ENCODE data around the gene SRSF3.
A peak's percentile ranks its signal among the peaks of the same experiment; 100 is the strongest.

Gene SRSF3

GRCh38 chr6:36618366-36619355, 24.5 kb downstream of the SRSF3 start:
- peaks cover under 1% of the 10 kb centered on the region for H3K36me3 ChIP-seq (ENCODE audit: insufficient read depth, low read length)
- H3K27me3 ChIP-seq (ENCODE audit: control insufficient read depth in 1 of 2, insufficient read depth in 2 of 2, low read length in 2 of 2) = no peaks in the 10 kb centered on the region
- H3K9ac ChIP-seq (ENCODE audit: low read length) = no peak overlapping the region
- H3K4me1 ChIP-seq (ENCODE audit: insufficient read depth, low read length) = peaks cover 21% of the 10 kb centered on the region
- no peak overlapping the region for H3K27ac ChIP-seq (ENCODE audit: low read depth, low read length)
- no peak overlapping the region for H3K4me3 ChIP-seq (ENCODE audit: low read depth in 1 of 2, low read length in 2 of 2)
- no peaks in the 10 kb centered on the region for H3K9me3 ChIP-seq (ENCODE audit: low read length)

- no peak overlapping the region for H3K9ac ChIP-seq (ENCODE audit: low read length)
- H3K27ac ChIP-seq (ENCODE audit: low read depth, low read length) = no peak overlapping the region
- H3K36me3 ChIP-seq (ENCODE audit: insufficient read depth, low read length) = no peaks in the 10 kb centered on the region
- H3K9me3 ChIP-seq (ENCODE audit: low read length) = no peaks in the 10 kb centered on the region
- H3K4me1 ChIP-seq (ENCODE audit: insufficient read depth, low read length) = peaks cover 23% of the 10 kb centered on the region
- H3K27me3 ChIP-seq (ENCODE audit: control insufficient read depth in 1 of 2, insufficient read depth in 2 of 2, low read length in 2 of 2) = no peaks in the 10 kb centered on the region
- H3K4me3 ChIP-seq (ENCODE audit: low read depth in 1 of 2, low read length in 2 of 2) = no peak overlapping the region
Observed at GRCh38 chr6:36621371-36621855, 27.3 kb downstream of the SRSF3 start.

- H3K9me3 ChIP-seq (ENCODE audit: low read length) = no peaks in the 10 kb centered on the region
- no peaks in the 10 kb centered on the region for H3K36me3 ChIP-seq (ENCODE audit: insufficient read depth, low read length)
- H3K4me3 ChIP-seq (ENCODE audit: low read depth in 1 of 2, low read length in 2 of 2) = no peak overlapping the region
- H3K27me3 ChIP-seq (ENCODE audit: control insufficient read depth in 1 of 2, insufficient read depth in 2 of 2, low read length in 2 of 2) = no peaks in the 10 kb centered on the region
- peak overlapping the region; percentile 35 for H3K9ac ChIP-seq (ENCODE audit: low read length)
- H3K27ac ChIP-seq (ENCODE audit: low read depth, low read length) = no peak overlapping the region
- H3K4me1 ChIP-seq (ENCODE audit: insufficient read depth, low read length) = peaks cover 26% of the 10 kb centered on the region
Observed at GRCh38 chr6:36622901-36623546, 28.9 kb downstream of the SRSF3 start.

GRCh38 chr6:36623547-36624459, 29.6 kb downstream of the SRSF3 start:
- Histone ChIP-seq H3K27me3 (ENCODE audit: control insufficient read depth in 1 of 2, insufficient read depth in 2 of 2, low read length in 2 of 2) (no peaks in the 10 kb centered on the region), H3K27ac (ENCODE audit: low read depth, low read length) (no peak overlapping the region), H3K4me3 (ENCODE audit: low read depth in 1 of 2, low read length in 2 of 2) (no peak overlapping the region), H3K4me1 (ENCODE audit: insufficient read depth, low read length) (peaks cover 26% of the 10 kb centered on the region), H3K9me3 (ENCODE audit: low read length) (no peaks in the 10 kb centered on the region), H3K36me3 (ENCODE audit: insufficient read depth, low read length) (no peaks in the 10 kb centered on the region), H3K9ac (ENCODE audit: low read length) (no peak overlapping the region)

GRCh38 chr6:36624461-36625157, 30.4 kb downstream of the SRSF3 start:
- Histone ChIP-seq H3K27me3 (ENCODE audit: control insufficient read depth in 1 of 2, insufficient read depth in 2 of 2, low read length in 2 of 2) (no peaks in the 10 kb centered on the region), H3K4me1 (ENCODE audit: insufficient read depth, low read length) (peaks cover 26% of the 10 kb centered on the region), H3K27ac (ENCODE audit: low read depth, low read length) (no peak overlapping the region), H3K4me3 (ENCODE audit: low read depth in 1 of 2, low read length in 2 of 2) (no peak overlapping the region), H3K36me3 (ENCODE audit: insufficient read depth, low read length) (no peaks in the 10 kb centered on the region), H3K9me3 (ENCODE audit: low read length) (no peaks in the 10 kb centered on the region), H3K9ac (ENCODE audit: low read length) (no peak overlapping the region)

GRCh38 chr6:36625158-36625919, 31.2 kb downstream of the SRSF3 start:
- Histone ChIP-seq H3K27me3 (ENCODE audit: control insufficient read depth in 1 of 2, insufficient read depth in 2 of 2, low read length in 2 of 2) (no peaks in the 10 kb centered on the region), H3K9ac (ENCODE audit: low read length) (no peak overlapping the region), H3K4me3 (ENCODE audit: low read depth in 1 of 2, low read length in 2 of 2) (no peak overlapping the region), H3K27ac (ENCODE audit: low read depth, low read length) (no peak overlapping the region), H3K9me3 (ENCODE audit: low read length) (no peaks in the 10 kb centered on the region), H3K4me1 (ENCODE audit: insufficient read depth, low read length) (peaks cover 26% of the 10 kb centered on the region), H3K36me3 (ENCODE audit: insufficient read depth, low read length) (no peaks in the 10 kb centered on the region)

GRCh38 chr6:36626636-36627035, 32.5 kb downstream of the SRSF3 start:
- H3K27ac ChIP-seq (ENCODE audit: low read depth, low read length) = no peak overlapping the region
- no peak overlapping the region for H3K9ac ChIP-seq (ENCODE audit: low read length)
- H3K4me1 ChIP-seq (ENCODE audit: insufficient read depth, low read length) = peaks cover 26% of the 10 kb centered on the region
- no peaks in the 10 kb centered on the region for H3K27me3 ChIP-seq (ENCODE audit: control insufficient read depth in 1 of 2, insufficient read depth in 2 of 2, low read length in 2 of 2)
- no peaks in the 10 kb centered on the region for H3K36me3 ChIP-seq (ENCODE audit: insufficient read depth, low read length)
- H3K4me3 ChIP-seq (ENCODE audit: low read depth in 1 of 2, low read length in 2 of 2) = no peak overlapping the region
- no peaks in the 10 kb centered on the region for H3K9me3 ChIP-seq (ENCODE audit: low read length)

GRCh38 chr6:36627141-36627540, 33.0 kb downstream of the SRSF3 start:
- no peaks in the 10 kb centered on the region for H3K9me3 ChIP-seq (ENCODE audit: low read length)
- peak overlapping the region; percentile 73 for H3K27ac ChIP-seq (ENCODE audit: low read depth, low read length)
- H3K27me3 ChIP-seq (ENCODE audit: control insufficient read depth in 1 of 2, insufficient read depth in 2 of 2, low read length in 2 of 2) = no peaks in the 10 kb centered on the region
- H3K36me3 ChIP-seq (ENCODE audit: insufficient read depth, low read length) = no peaks in the 10 kb centered on the region
- no peak overlapping the region for H3K4me3 ChIP-seq (ENCODE audit: low read depth in 1 of 2, low read length in 2 of 2)
- H3K9ac ChIP-seq (ENCODE audit: low read length) = no peak overlapping the region
- H3K4me1 ChIP-seq (ENCODE audit: insufficient read depth, low read length) = peaks cover 26% of the 10 kb centered on the region

GRCh38 chr6:36627801-36628246, 33.7 kb downstream of the SRSF3 start:
- H3K4me3 ChIP-seq (ENCODE audit: low read depth in 1 of 2, low read length in 2 of 2) = no peak overlapping the region
- H3K36me3 ChIP-seq (ENCODE audit: insufficient read depth, low read length) = no peaks in the 10 kb centered on the region
- H3K9ac ChIP-seq (ENCODE audit: low read length) = no peak overlapping the region
- H3K4me1 ChIP-seq (ENCODE audit: insufficient read depth, low read length) = peaks cover 26% of the 10 kb centered on the region
- no peaks in the 10 kb centered on the region for H3K9me3 ChIP-seq (ENCODE audit: low read length)
- H3K27me3 ChIP-seq (ENCODE audit: control insufficient read depth in 1 of 2, insufficient read depth in 2 of 2, low read length in 2 of 2) = no peaks in the 10 kb centered on the region
- H3K27ac ChIP-seq (ENCODE audit: low read depth, low read length) = peak overlapping the region; percentile 73

- no peak overlapping the region for H3K27ac ChIP-seq (ENCODE audit: low read depth, low read length)
- no peak overlapping the region for H3K9ac ChIP-seq (ENCODE audit: low read length)
- H3K36me3 ChIP-seq (ENCODE audit: insufficient read depth, low read length) = no peaks in the 10 kb centered on the region
- H3K27me3 ChIP-seq (ENCODE audit: control insufficient read depth in 1 of 2, insufficient read depth in 2 of 2, low read length in 2 of 2) = no peaks in the 10 kb centered on the region
- peaks cover 19% of the 10 kb centered on the region for H3K4me1 ChIP-seq (ENCODE audit: insufficient read depth, low read length)
- H3K9me3 ChIP-seq (ENCODE audit: low read length) = no peaks in the 10 kb centered on the region
- no peak overlapping the region for H3K4me3 ChIP-seq (ENCODE audit: low read depth in 1 of 2, low read length in 2 of 2)
Observed at GRCh38 chr6:36629784-36630183, 35.6 kb downstream of the SRSF3 start.

Data from muscle layer of colon (tissue), 2 donors.